B cell (primary cell): ENCODE measurements around the gene ABCC1. TPM values are rescaled to one million over a fixed set of nuclear protein-coding genes. Genes with fewer than 3 reads are reported as not detected.

Experiments used
- ATAC-seq: fragments of 200-7000 bp; cut with Tn5 transposase; one replicate; pipeline ENCODE4 v1.10.0; 2021; ENCODE audit warnings: low read depth, mild to moderate bottlenecking, moderate number of reproducible peaks, moderate library complexity
- CTCF ChIA-PET: fragments of 350-600 bp; sonication (Branson Sonifier 250); formaldehyde crosslinking; loops from one replicate; lab custom pipeline; 2021; ENCODE audit warnings: antibody characterized with exemption, inconsistent platforms; lab: Charles Lee
- POLR2A ChIA-PET: fragments of 350-600 bp; sonication (Branson Sonifier 250); formaldehyde crosslinking; loops from one replicate; lab custom pipeline; 2021; ENCODE audit warnings: antibody characterized with exemption; lab: Charles Lee
- DNase-seq: peaks from one replicate; pipeline ENCODE4 v3.0.0; 2013
- H2AFZ ChIP-seq: 2 replicates; pipeline ENCODE4 v1.6.1; 2012; ENCODE audit warnings: mild to moderate bottlenecking, low read depth, low read length; ENCODE audit not compliant: insufficient read depth, poor library complexity, severe bottlenecking
- H3K27ac ChIP-seq, 2 donors: 1 replicate in 1 of 2; 2 replicates in 1 of 2; pipeline ENCODE4 v1.5.1; 2012 to 2013; ENCODE audit warnings: low read length in 2 of 2, mild to moderate bottlenecking in 2 of 2, moderate library complexity in 1 of 2
- H3K27me3 ChIP-seq, 4 experiments: fragments of 200-600 bp in 1 of 4; sonication (generic) in 1 of 4; replicated peaks in 1 of 4; 1 replicate in 2 of 4; 2 replicates in 2 of 4; pipeline versions ENCODE4 v1.6.1 to v1.7.0; 2013 to 2016; ENCODE audit warnings: low read length in 3 of 4, mild to moderate bottlenecking in 2 of 4, mixed read lengths in 1 of 4, moderate library complexity in 1 of 4; ENCODE audit not compliant: insufficient read depth in 4 of 4, control insufficient read depth in 3 of 4; ENCODE audit errors: control extremely low read depth in 1 of 4
- H3K36me3 ChIP-seq, 2 experiments: replicated peaks in 1 of 2; 1 replicate in 1 of 2; 2 replicates in 1 of 2; pipeline versions ENCODE4 v1.6.1 to v1.7.1; 2013; ENCODE audit warnings: low read length in 1 of 2; ENCODE audit not compliant: insufficient read depth in 2 of 2, control insufficient read depth in 1 of 2; ENCODE audit errors: control extremely low read depth in 1 of 2, extremely low read depth in 1 of 2
- H3K4me1 ChIP-seq, 2 donors: fragments of 200-600 bp in 1 of 2; sonication (generic) in 1 of 2; 1 replicate in 1 of 2; 2 replicates in 1 of 2; pipeline versions ENCODE4 v1.5.1 to v1.6.1; 2013 to 2017; ENCODE audit warnings: low read length in 2 of 2; ENCODE audit not compliant: control insufficient read depth in 2 of 2, insufficient read depth in 2 of 2
- H3K4me2 ChIP-seq: replicated peaks from 2 replicates; pipeline ENCODE3; 2012; ENCODE audit warnings: mild to moderate bottlenecking, low read depth, low read length; ENCODE audit not compliant: poor library complexity, severe bottlenecking
- H3K4me3 ChIP-seq, 5 experiments: fragments of 200-600 bp in 1 of 5; sonication (generic) in 1 of 5; 1 replicate in 3 of 5; 2 replicates in 2 of 5; pipeline versions ENCODE4 v1.5.1 to v1.7.0; 2011 to 2016; ENCODE audit warnings: low read length in 4 of 5, mild to moderate bottlenecking in 4 of 5, low read depth in 2 of 5, control low read depth in 1 of 5, moderate library complexity in 1 of 5; ENCODE audit not compliant: insufficient read depth in 1 of 5; ENCODE audit errors: control extremely low read depth in 1 of 5, extremely low read depth in 1 of 5
- H3K79me2 ChIP-seq: fragments of 200-600 bp; sonication (generic); one replicate; pipeline ENCODE4 v1.6.0; 2016; ENCODE audit warnings: low read length; ENCODE audit not compliant: control insufficient read depth, insufficient read depth
- H3K9ac ChIP-seq: fragments of 200-600 bp; sonication (generic); 2 replicates; pipeline ENCODE4 v1.6.1; 2017; ENCODE audit warnings: mild to moderate bottlenecking, low read length, moderate library complexity
- H3K9me3 ChIP-seq, 3 donors: one replicate each; pipeline versions ENCODE4 v1.6.1 to v1.7.1; 2013; ENCODE audit warnings: low read length in 2 of 3; ENCODE audit not compliant: control insufficient read depth in 2 of 3, insufficient read depth in 1 of 3; ENCODE audit errors: control extremely low read depth in 1 of 3
- H4K20me1 ChIP-seq: 2 replicates; pipeline ENCODE4 v1.6.0; 2012; ENCODE audit warnings: mild to moderate bottlenecking, low read length; ENCODE audit not compliant: insufficient read depth, control insufficient read depth, poor library complexity, severe bottlenecking
- H3K27ac Mint-ChIP-seq: one replicate; pipeline ENCODE4 v1.8.0; 2021; ENCODE audit warnings: mixed read lengths
- H3K27me3 Mint-ChIP-seq: one replicate; pipeline ENCODE4 v1.8.0; 2021; ENCODE audit warnings: mixed read lengths
- H3K4me1 Mint-ChIP-seq: one replicate; pipeline ENCODE4 v1.8.0; 2021; ENCODE audit warnings: mixed read lengths
- H3K4me3 Mint-ChIP-seq: one replicate; pipeline ENCODE4 v1.8.0; 2021; ENCODE audit warnings: mixed read lengths
- H3K9me3 Mint-ChIP-seq: one replicate; pipeline ENCODE4 v1.8.0; 2022; ENCODE audit warnings: mixed read lengths; ENCODE audit not compliant: insufficient read depth
- EZH2 ChIP-seq: IDR thresholded peaks from 2 replicates; pipeline ENCODE4 v1.6.1; 2012; ENCODE audit warnings: borderline replicate concordance, low read depth, mild to moderate bottlenecking, moderate library complexity, low read length; ENCODE audit not compliant: insufficient read depth, poor library complexity, severe bottlenecking
- WGBS: methylation state at CpG from one replicate; pipeline ENCODE4 v1.1.5; 2013; ENCODE audit warnings: missing lambda C conversion rate; ENCODE audit not compliant: insufficient coverage; 5-methylcytosine and 5-hydroxymethylcytosine counted together
- intact Hi-C: fragments of 100-400 bp; cut with micrococcal nuclease; formaldehyde crosslinking; loops from one replicate; pipeline ENCODE4 v1.10.0; 2022
- polyA plus RNA-seq: library from polyadenylated mRNA; depleted of rRNA; stranded (reverse); fragments of >200 nt; gene quantifications from 2 replicates; pipeline ENCODE4 v1.2.3, GENCODE V29; 2012
- total RNA-seq, 2 donors: library from RNA; stranded (reverse); fragments of 120-200 nt in 1 of 2; gene quantifications; 1 replicate in 1 of 2; 2 replicates in 1 of 2; pipeline versions ENCODE4 v1.2.3 to v1.2.4, GENCODE V29; 2013 to 2022
- TF ChIP-seq, protein P1 (sequence below): fragments of 200-600 bp; IDR thresholded peaks from one replicate; pipeline ENCODE4 v1.8.0; 2022; ENCODE audit warnings: antibody characterized with exemption, mild to moderate bottlenecking

ABCC1 gene
- total and polyA plus RNA-seq, 2 donors (not counting 1 experiment from before 2014, with no cell fraction given) = 21.8 to 73.0 TPM

DNA sequence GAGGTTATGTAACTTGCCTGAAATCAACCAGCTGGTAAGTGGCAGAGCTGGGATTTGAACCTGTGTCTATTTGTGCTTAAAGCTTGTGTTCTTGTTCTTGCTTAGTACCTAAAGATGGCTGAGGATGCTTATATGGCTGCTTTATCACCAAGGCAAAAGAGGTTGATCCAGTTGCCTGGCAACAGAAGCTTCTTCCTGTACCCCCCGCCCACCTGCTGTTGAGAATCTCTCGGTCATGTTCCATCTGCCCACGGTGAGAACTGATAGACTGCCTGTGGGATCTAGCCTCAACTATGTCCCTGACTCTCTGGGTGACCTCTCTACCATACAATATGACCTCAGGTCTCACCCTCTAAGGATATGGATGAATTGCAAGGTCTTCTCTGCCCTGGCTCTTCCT is 213.2 kb downstream of the ABCC1 start:
- no peak overlapping the region for H3K27ac Mint-ChIP-seq

DNA sequence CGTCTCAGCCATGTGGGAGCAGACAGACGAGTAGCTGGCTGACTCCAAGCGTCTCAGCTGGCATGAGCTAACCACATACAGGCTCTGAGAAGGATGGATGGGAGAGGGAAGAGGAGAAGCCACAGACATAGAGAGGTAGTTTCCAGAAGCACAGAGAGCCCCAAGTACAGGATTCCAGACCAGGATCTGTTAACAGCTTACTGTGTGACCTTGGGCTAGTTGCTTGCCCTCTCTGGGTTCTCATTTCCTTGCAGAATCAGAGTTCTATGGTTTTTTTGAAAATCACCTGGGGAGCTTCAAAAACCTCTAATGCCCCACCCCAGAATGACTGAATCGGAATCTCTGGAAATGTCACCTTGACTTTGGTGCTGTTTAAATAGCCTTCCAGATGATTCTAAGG is 213.7 kb downstream of the ABCC1 start:
- TF ChIP-seq, protein P1, sequence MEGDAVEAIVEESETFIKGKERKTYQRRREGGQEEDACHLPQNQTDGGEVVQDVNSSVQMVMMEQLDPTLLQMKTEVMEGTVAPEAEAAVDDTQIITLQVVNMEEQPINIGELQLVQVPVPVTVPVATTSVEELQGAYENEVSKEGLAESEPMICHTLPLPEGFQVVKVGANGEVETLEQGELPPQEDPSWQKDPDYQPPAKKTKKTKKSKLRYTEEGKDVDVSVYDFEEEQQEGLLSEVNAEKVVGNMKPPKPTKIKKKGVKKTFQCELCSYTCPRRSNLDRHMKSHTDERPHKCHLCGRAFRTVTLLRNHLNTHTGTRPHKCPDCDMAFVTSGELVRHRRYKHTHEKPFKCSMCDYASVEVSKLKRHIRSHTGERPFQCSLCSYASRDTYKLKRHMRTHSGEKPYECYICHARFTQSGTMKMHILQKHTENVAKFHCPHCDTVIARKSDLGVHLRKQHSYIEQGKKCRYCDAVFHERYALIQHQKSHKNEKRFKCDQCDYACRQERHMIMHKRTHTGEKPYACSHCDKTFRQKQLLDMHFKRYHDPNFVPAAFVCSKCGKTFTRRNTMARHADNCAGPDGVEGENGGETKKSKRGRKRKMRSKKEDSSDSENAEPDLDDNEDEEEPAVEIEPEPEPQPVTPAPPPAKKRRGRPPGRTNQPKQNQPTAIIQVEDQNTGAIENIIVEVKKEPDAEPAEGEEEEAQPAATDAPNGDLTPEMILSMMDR = no peak
- H3K9ac ChIP-seq = no peak overlapping the region
- POLR2A ChIA-PET = no interaction called here
- intact Hi-C loops = no loop called here
- H2AFZ ChIP-seq = no peak overlapping the region
- WGBS = 88% methylated on average over 4 of the region's 4 CpGs
- H3K9me3 ChIP-seq = peaks cover 4 to 30% (median 20%) of the 10 kb centered on the region in 3 donors
- no peaks in the 10 kb centered on the region for H3K4me1 ChIP-seq
- H3K27ac ChIP-seq = no peak overlapping the region
- H3K4me2 ChIP-seq = no peak overlapping the region
- ATAC-seq (no peak), DNase-seq (no peak)
- no peaks in the 10 kb centered on the region for H3K79me2 ChIP-seq
- H4K20me1 ChIP-seq = no peaks in the 10 kb centered on the region
- CTCF ChIA-PET = interaction anchor here (1.1 kb wide), 1 partner anchor 24 kb away, joined by 4 read pairs; no protein-coding TSS in a partner anchor
- H3K27me3 ChIP-seq = no peaks in the 10 kb centered on the region
- peaks cover 15% of the 10 kb centered on the region for H3K9me3 Mint-ChIP-seq
- H3K4me3 ChIP-seq = no peak overlapping the region
- no peaks in the 10 kb centered on the region for H3K36me3 ChIP-seq
- no peak overlapping the region for H3K4me3 Mint-ChIP-seq
- peaks cover 5% of the 10 kb centered on the region for H3K27me3 Mint-ChIP-seq
- H3K27ac Mint-ChIP-seq = no peak overlapping the region
- no peaks in the 10 kb centered on the region for H3K4me1 Mint-ChIP-seq

More for the DNA sequence above, 213.2 kb downstream of the ABCC1 start:
- no peak overlapping the region for H3K4me3 Mint-ChIP-seq
- POLR2A ChIA-PET = no interaction called here
- H2AFZ ChIP-seq = no peak overlapping the region
- ATAC-seq (no peak), DNase-seq (no peak)
- TF ChIP-seq EZH2 = no peak
- TF ChIP-seq, protein P1 = no peak
- H3K27ac ChIP-seq = no peak overlapping the region
- peaks cover 5% of the 10 kb centered on the region for H3K27me3 Mint-ChIP-seq
- no peak overlapping the region for H3K4me3 ChIP-seq
- H3K79me2 ChIP-seq = no peaks in the 10 kb centered on the region
- intact Hi-C loops = no loop called here
- peaks cover 16% of the 10 kb centered on the region for H3K9me3 Mint-ChIP-seq
- no peaks in the 10 kb centered on the region for H3K4me1 Mint-ChIP-seq
- 54% methylated on average over 3 of the region's 3 CpGs for WGBS
- no peaks in the 10 kb centered on the region for H3K27me3 ChIP-seq
- H3K4me2 ChIP-seq = no peak overlapping the region
- H3K4me1 ChIP-seq = no peaks in the 10 kb centered on the region
- CTCF ChIA-PET = no interaction called here
- H3K36me3 ChIP-seq = no peaks in the 10 kb centered on the region
- no peak overlapping the region for H3K9ac ChIP-seq
- H4K20me1 ChIP-seq = no peaks in the 10 kb centered on the region
- peaks cover 4 to 32% (median 25%) of the 10 kb centered on the region in 3 donors for H3K9me3 ChIP-seq
